HepG2 (cell line): ENCODE results near the gene TOP2A. TPM values are rescaled to one million over a fixed set of nuclear protein-coding genes. Genes with fewer than 3 reads are reported as not detected.

Source experiments
- AFF4 ChIP-seq: sonication (generic); formaldehyde crosslinking; IDR thresholded peaks from 2 replicates; pipeline ENCODE4 v1.4.0; 2020; ENCODE audit warnings: missing genetic modification reagents
- AKNA ChIP-seq: sonication (generic); formaldehyde crosslinking; IDR thresholded peaks from 2 replicates; pipeline ENCODE4 v1.4.0; 2020; ENCODE audit warnings: missing genetic modification reagents, borderline replicate concordance
- FOXO1 ChIP-seq: sonication (generic); formaldehyde crosslinking; IDR thresholded peaks from 2 replicates; pipeline ENCODE4 v1.4.0; 2020; ENCODE audit warnings: missing genetic modification reagents
- GPN1 ChIP-seq: sonication (generic); formaldehyde crosslinking; IDR thresholded peaks from 2 replicates; pipeline ENCODE4 v1.5.1; 2020; ENCODE audit warnings: missing genetic modification reagents, borderline replicate concordance
- JUNB ChIP-seq: sonication (generic); formaldehyde crosslinking; IDR thresholded peaks from 2 replicates; pipeline ENCODE4 v1.8.0; 2022; ENCODE audit warnings: missing genetic modification reagents, mild to moderate bottlenecking, borderline replicate concordance
- KAT7 ChIP-seq: IDR thresholded peaks from 2 replicates; pipeline ENCODE4 v1.6.1; 2018; ENCODE audit warnings: borderline replicate concordance, missing compliant biosample characterization
- LBX2 ChIP-seq: sonication (generic); formaldehyde crosslinking; IDR thresholded peaks from 2 replicates; pipeline ENCODE4 v1.5.0; 2020; ENCODE audit warnings: missing genetic modification reagents, mild to moderate bottlenecking, borderline replicate concordance
- MEF2D ChIP-seq: sonication (generic); formaldehyde crosslinking; IDR thresholded peaks from 2 replicates; pipeline ENCODE4 v1.5.1; 2020; ENCODE audit warnings: mild to moderate bottlenecking, missing genetic modification reagents
- NCOA1 ChIP-seq: sonication (generic); formaldehyde crosslinking; IDR thresholded peaks from 2 replicates; pipeline ENCODE4 v1.9.0; 2021; ENCODE audit warnings: missing genetic modification reagents
- RFX1 ChIP-seq: fragments of 450-650 bp; IDR thresholded peaks from 2 replicates; pipeline ENCODE4 v1.6.1; 2017
- SOX6 ChIP-seq, 2 experiments: fragments of 450-650 bp in 1 of 2; sonication (generic) in 1 of 2; formaldehyde crosslinking in 1 of 2; IDR thresholded peaks; 2 replicates each; pipeline versions ENCODE4 v1.4.0 to v1.6.1; 2017 to 2020; ENCODE audit warnings: antibody characterized with exemption in 1 of 2, mild to moderate bottlenecking in 1 of 2, missing genetic modification reagents in 1 of 2
- SP5 ChIP-seq: IDR thresholded peaks from 2 replicates; pipeline ENCODE4 v1.6.1; 2016; ENCODE audit warnings: low read depth, borderline replicate concordance
- TMF1 ChIP-seq: sonication (generic); formaldehyde crosslinking; IDR thresholded peaks from 2 replicates; pipeline ENCODE4 v1.8.1; 2022; ENCODE audit warnings: low read depth, missing genetic modification reagents
- ZBTB38 ChIP-seq: sonication (generic); formaldehyde crosslinking; IDR thresholded peaks from 2 replicates; pipeline ENCODE4 v1.5.1; 2020; ENCODE audit warnings: mild to moderate bottlenecking, missing genetic modification reagents
- ZNF136 ChIP-seq: sonication (generic); formaldehyde crosslinking; IDR thresholded peaks from 2 replicates; pipeline ENCODE4 v1.8.1; 2022; ENCODE audit warnings: low read depth, mild to moderate bottlenecking, moderate library complexity, missing genetic modification reagents
- ZNF263 ChIP-seq: sonication (generic); formaldehyde crosslinking; IDR thresholded peaks from 2 replicates; pipeline ENCODE4 v1.4.0; 2020; ENCODE audit warnings: missing genetic modification reagents
- ZNF33B ChIP-seq: sonication (generic); formaldehyde crosslinking; IDR thresholded peaks from 2 replicates; pipeline ENCODE4 v1.5.1; 2020; ENCODE audit warnings: mild to moderate bottlenecking, missing genetic modification reagents
- ZNF354B ChIP-seq: sonication (generic); formaldehyde crosslinking; IDR thresholded peaks from 2 replicates; pipeline ENCODE4 v1.8.0; 2022; ENCODE audit warnings: mild to moderate bottlenecking, missing genetic modification reagents
- ZNF362 ChIP-seq: sonication (generic); formaldehyde crosslinking; IDR thresholded peaks from 2 replicates; pipeline ENCODE4 v1.4.0; 2020; ENCODE audit warnings: missing genetic modification reagents, mild to moderate bottlenecking, borderline replicate concordance
- ZNF678 ChIP-seq: sonication (generic); formaldehyde crosslinking; IDR thresholded peaks from 2 replicates; pipeline ENCODE4 v1.4.0; 2020; ENCODE audit warnings: mild to moderate bottlenecking, missing genetic modification reagents
- ZNF724P ChIP-seq: sonication (generic); formaldehyde crosslinking; IDR thresholded peaks from 2 replicates; pipeline ENCODE4 v1.8.0; 2022; ENCODE audit warnings: missing genetic modification reagents, borderline replicate concordance
- polyA plus RNA-seq, 8 experiments: library from polyadenylated mRNA; depleted of rRNA in 3 of 8; stranded (reverse) in 7 of 8; unstranded in 1 of 8; fragments of >200 nt; fragmentation: Illumina TruSeq in 4 of 8; extraction: Trizol in 4 of 8; gene quantifications; 2 replicates each; pipeline versions ENCODE4 v1.2.1 to v1.2.3, GENCODE V29; 2011 to 2016; ENCODE audit warnings: low read depth in 4 of 8, missing spikeins in 1 of 8, mixed read lengths in 1 of 8; ENCODE audit not compliant: insufficient read depth in 1 of 8
- total RNA-seq, 5 experiments: library from RNA; depleted of rRNA; stranded (reverse); fragments of >200 nt; fragmentation: Illumina TruSeq; extraction: Trizol; gene quantifications; 2 replicates each; pipeline ENCODE4 v1.2.3, GENCODE V29; 2016; ENCODE audit warnings: low read depth in 1 of 5

The TOP2A gene
- total and polyA plus RNA-seq, 2 of the 13 experiments (the other 11 are each of a cell fraction or from before 2014, with no cell fraction given), result 108 to 327 TPM

DNA sequence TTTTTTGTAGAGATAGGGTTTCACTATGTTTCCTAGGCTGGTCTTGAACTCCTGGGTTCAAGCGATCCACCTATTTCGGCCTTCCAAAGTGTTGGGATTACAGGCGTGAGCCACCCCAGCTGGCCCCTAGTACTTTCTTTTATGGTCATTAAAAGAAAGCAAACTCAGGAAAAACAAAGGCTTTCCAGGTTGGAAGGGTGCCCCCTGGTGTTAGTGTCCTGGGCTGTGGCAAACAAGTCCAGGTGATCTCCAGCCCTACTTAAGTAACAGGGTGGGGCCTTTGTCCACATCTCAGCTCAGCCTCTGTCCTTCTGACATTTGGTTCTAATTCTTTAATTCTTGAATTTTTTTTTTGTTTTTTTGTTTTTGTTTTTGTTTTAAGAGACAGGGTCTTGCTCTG is 32.5 kb upstream of the TOP2A start (continued):
- TF ChIP-seq AKNA (CRISPR knock-in tag) (no peak), GPN1 (CRISPR knock-in tag) (no peak), ZNF33B (CRISPR knock-in tag) (no peak), JUNB (no peak), AFF4 (CRISPR knock-in tag) (no peak), ZNF362 (CRISPR knock-in tag) (no peak), NCOA1 (no peak), RFX1 (no peak), TMF1 (CRISPR knock-in tag) (no peak), KAT7 (CRISPR knock-in tag) (no peak), SOX6 (IDR thresholded peaks at IDR 0.05) (no peak), SOX6 (CRISPR knock-in tag; IDR thresholded peaks at IDR 0.05) (peak; percentile 43), ZNF724P (CRISPR knock-in tag) (no peak), LBX2 (CRISPR knock-in tag) (no peak), ZBTB38 (CRISPR knock-in tag) (no peak), MEF2D (CRISPR knock-in tag) (no peak), ZNF263 (CRISPR knock-in tag) (no peak), FOXO1 (CRISPR knock-in tag) (no peak), ZNF136 (CRISPR knock-in tag) (no peak), ZNF354B (CRISPR knock-in tag) (no peak), ZNF678 (CRISPR knock-in tag) (no peak), SP5 (CRISPR knock-in tag) (no peak)
